Measurements from ENCODE around the gene LINGO3. TPM values are rescaled to one million over a fixed set of nuclear protein-coding genes. Genes with fewer than 3 reads are reported as not detected.
"Not testable (repeated sequence)": the region's sequence is repeated elsewhere in the genome, so short reads cannot be mapped to it uniquely, and the experiment has no call there.

LINGO3 gene
- total and polyA plus RNA-seq, 5 donors = not detected

- Histone ChIP-seq H3K27ac (ENCODE audit: low read length) (no peak overlapping the region), H3K4me1 (ENCODE audit: control insufficient read depth, insufficient read depth, low read length) (peaks cover 2% of the 10 kb centered on the region), H3K27me3 (ENCODE audit: control insufficient read depth, insufficient read depth) (no peaks in the 10 kb centered on the region), H3K9me3 (ENCODE audit: control insufficient read depth, low read length) (no peaks in the 10 kb centered on the region), H3K4me3 (ENCODE audit: low read length) (no peak overlapping the region)
- 86% methylated on average over 17 of the region's 17 CpGs for WGBS
- ATAC-seq (no peak), DNase-seq (peak in 1 of 3 donors; percentile 41)
- intact Hi-C loops (cut with DNase I) = loop anchor here in 1 of 4 donors (10.0 kb wide), 1 partner anchor 106 kb away; no protein-coding TSS in a partner anchor
Measured at GRCh38 chr19:2288338-2288817, 19.6 kb downstream of the LINGO3 start.

- Histone ChIP-seq H3K4me3 (ENCODE audit: low read length) (no peak overlapping the region), H3K9me3 (ENCODE audit: control insufficient read depth, low read length) (no peaks in the 10 kb centered on the region), H3K4me1 (ENCODE audit: control insufficient read depth, insufficient read depth, low read length) (peaks cover 2% of the 10 kb centered on the region), H3K27ac (ENCODE audit: low read length) (no peak overlapping the region), H3K27me3 (ENCODE audit: control insufficient read depth, insufficient read depth) (no peaks in the 10 kb centered on the region)
- no peak for ATAC-seq
- DNase-seq = no peak
- intact Hi-C loops (cut with DNase I) = loop anchor here in 1 of 4 donors (10.0 kb wide), 1 partner anchor 107 kb away; no protein-coding TSS in a partner anchor
- 76% methylated on average over 13 of the region's 13 CpGs for WGBS
Measured at GRCh38 chr19:2287585-2288337, 20.2 kb downstream of the LINGO3 start.

DNA sequence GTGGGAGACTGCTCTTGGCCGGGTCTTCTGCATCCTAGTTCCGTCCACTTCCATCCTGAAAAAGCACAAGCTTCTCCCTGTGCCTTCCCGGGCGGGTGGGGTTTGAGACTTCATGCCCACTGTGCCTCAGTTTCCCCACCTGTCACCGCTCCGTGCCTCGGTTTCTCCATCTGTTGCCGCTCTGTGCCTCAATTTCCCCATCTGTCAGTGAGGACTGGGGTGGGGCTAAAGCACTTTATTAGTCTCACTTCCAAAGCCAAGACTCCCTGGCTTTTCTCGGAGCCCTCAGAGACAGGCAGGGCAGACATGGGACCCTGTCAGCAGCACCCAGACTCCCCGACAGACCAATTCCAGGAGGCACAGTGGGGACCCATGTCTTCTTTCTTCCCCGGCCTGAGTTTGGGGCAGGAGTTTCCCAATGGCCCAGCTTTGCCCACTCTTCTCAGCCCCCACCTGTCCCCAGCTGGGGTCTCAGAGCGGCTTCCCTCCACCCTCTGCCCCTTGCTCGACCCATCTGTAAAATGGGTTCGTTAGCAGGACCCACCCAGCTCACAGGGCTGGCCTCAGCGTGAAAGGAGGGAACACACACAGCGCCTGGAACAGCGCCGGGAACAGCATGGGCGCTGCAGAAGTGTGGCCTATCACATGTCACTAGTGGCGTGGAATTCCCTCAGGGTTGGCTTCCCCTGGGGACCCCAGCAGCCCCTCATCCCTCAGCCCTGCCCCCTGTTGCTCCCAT, 21.4 kb downstream of the LINGO3 start:
- ATAC-seq = no peak
- Histone ChIP-seq H3K27me3 (ENCODE audit: control insufficient read depth, insufficient read depth) (no peaks in the 10 kb centered on the region), H3K27ac (ENCODE audit: low read length) (no peak overlapping the region), H3K9me3 (ENCODE audit: control insufficient read depth, low read length) (no peaks in the 10 kb centered on the region), H3K4me3 (ENCODE audit: low read length) (no peak overlapping the region), H3K4me1 (ENCODE audit: control insufficient read depth, insufficient read depth, low read length) (peaks cover 4% of the 10 kb centered on the region)
- intact Hi-C loops (cut with DNase I) = loop anchor here in 1 of 4 donors (10.0 kb wide), 1 partner anchor 108 kb away; no protein-coding TSS in a partner anchor
- peak in 1 of 3 donors; percentile 46 for DNase-seq
- WGBS = 85% methylated on average over 20 of the region's 20 CpGs

GRCh38 chr19:2283835-2284507, 24.0 kb downstream of the LINGO3 start:
- Histone ChIP-seq H3K27ac (ENCODE audit: low read length) (no peak overlapping the region), H3K4me3 (ENCODE audit: low read length) (no peak overlapping the region), H3K9me3 (ENCODE audit: control insufficient read depth, low read length) (no peaks in the 10 kb centered on the region), H3K27me3 (ENCODE audit: control insufficient read depth, insufficient read depth) (no peaks in the 10 kb centered on the region), H3K4me1 (ENCODE audit: control insufficient read depth, insufficient read depth, low read length) (peaks cover 3% of the 10 kb centered on the region)
- DNase-seq (no peak), ATAC-seq (no peak)
- WGBS = 96% methylated on average over 8 of the region's 8 CpGs
- intact Hi-C loops (cut with DNase I) = loop anchor here in 1 of 4 donors (10.0 kb wide), 1 partner anchor 111 kb away; no protein-coding TSS in a partner anchor

- intact Hi-C loops (cut with DNase I) = loop anchor here in 1 of 4 donors (10.0 kb wide), 1 partner anchor 112 kb away; no protein-coding TSS in a partner anchor
- Histone ChIP-seq H3K9me3 (ENCODE audit: control insufficient read depth, low read length) (no peaks in the 10 kb centered on the region), H3K27me3 (ENCODE audit: control insufficient read depth, insufficient read depth) (no peaks in the 10 kb centered on the region), H3K27ac (ENCODE audit: low read length) (no peak overlapping the region), H3K4me3 (ENCODE audit: low read length) (no peak overlapping the region), H3K4me1 (ENCODE audit: control insufficient read depth, insufficient read depth, low read length) (peaks cover 3% of the 10 kb centered on the region)
- 70% methylated on average over 11 of the region's 11 CpGs for WGBS
- DNase-seq (no peak), ATAC-seq (no peak)
Measured at GRCh38 chr19:2282862-2283237, 25.1 kb downstream of the LINGO3 start.

- Histone ChIP-seq H3K27ac (ENCODE audit: low read length) (no peak within 1 kb of the TSS), H3K4me3 (ENCODE audit: low read length) (peak within 1 kb of the TSS; percentile 51), H3K9me3 (ENCODE audit: control insufficient read depth, low read length) (no peaks in the 10 kb centered on the region), H3K4me1 (ENCODE audit: control insufficient read depth, insufficient read depth, low read length) (peaks cover 3% of the 10 kb centered on the region), H3K27me3 (ENCODE audit: control insufficient read depth, insufficient read depth) (no peaks in the 10 kb centered on the region)
- peak; percentile 81 to 94 (median 91) for DNase-seq
- WGBS = 7% methylated on average over 41 of the region's 41 CpGs
- peak; percentile 92 to 93 for ATAC-seq
- intact Hi-C loops (cut with DNase I) = loop anchor here in 1 of 4 donors (10.0 kb wide), 1 partner anchor 113 kb away; no protein-coding TSS in a partner anchor
Measured at GRCh38 chr19:2282062-2282861, 25.7 kb downstream of the LINGO3 start, which contains the start of gene PEAK3. TSS of gene PEAK3 (minus strand) at chr19:2282175. CDS start at chr19:2280931, 1,244 bp downstream.

GRCh38 chr19:2281265-2282061, 26.5 kb downstream of the LINGO3 start:
- not testable (repeated sequence) for H3K27ac ChIP-seq (ENCODE audit: low read length); H3K9me3 ChIP-seq (ENCODE audit: control insufficient read depth, low read length); H3K27me3 ChIP-seq (ENCODE audit: control insufficient read depth, insufficient read depth); H3K4me1 ChIP-seq (ENCODE audit: control insufficient read depth, insufficient read depth, low read length); DNase-seq; ATAC-seq
- H3K4me3 ChIP-seq (ENCODE audit: low read length) = peak overlapping the region; percentile 51
- WGBS = 22% methylated on average over 16 of the region's 16 CpGs
- intact Hi-C loops (cut with DNase I) = loop anchor here in 1 of 4 donors (10.0 kb wide), 1 partner anchor 113 kb away; no protein-coding TSS in a partner anchor

DNA sequence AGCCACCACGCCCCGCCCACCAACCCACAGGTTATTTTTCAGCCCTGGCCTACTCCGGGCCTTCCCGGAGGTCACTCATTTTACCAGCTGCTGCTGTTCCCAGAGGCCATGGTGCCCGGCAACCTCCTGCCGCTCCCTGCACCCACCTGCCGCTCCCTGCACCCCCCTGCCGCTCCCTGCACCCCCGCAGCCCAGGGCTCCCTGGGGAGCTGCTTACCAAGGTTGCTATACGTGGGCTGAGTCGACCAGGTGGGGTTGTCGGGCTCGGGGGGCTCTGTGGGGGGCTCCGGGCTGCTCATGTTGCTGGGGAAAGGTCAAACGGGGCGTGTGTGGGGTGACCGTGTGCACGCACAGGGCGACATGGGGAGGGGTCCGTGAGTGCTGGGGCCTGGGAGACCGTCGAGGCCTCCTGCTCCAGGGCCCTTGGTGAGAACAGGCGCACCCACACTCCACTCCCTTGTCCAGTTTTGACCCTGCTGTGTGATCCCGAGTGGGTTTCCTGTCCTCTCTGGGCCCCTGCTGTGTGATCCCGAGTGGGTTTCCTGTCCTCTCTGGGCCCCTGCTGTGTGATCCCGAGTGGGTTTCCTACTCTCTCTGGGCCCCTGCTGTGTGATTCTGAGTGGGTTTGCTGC, 27.2 kb downstream of the LINGO3 start:
- no peak overlapping the region for H3K27ac ChIP-seq (ENCODE audit: low read length)
- no peaks in the 10 kb centered on the region for H3K9me3 ChIP-seq (ENCODE audit: control insufficient read depth, low read length)
- WGBS = 76% methylated on average over 26 of the region's 26 CpGs
- peaks cover 3% of the 10 kb centered on the region for H3K4me1 ChIP-seq (ENCODE audit: control insufficient read depth, insufficient read depth, low read length)
- DNase-seq = peak in 1 of 3 donors; percentile 65
- H3K27me3 ChIP-seq (ENCODE audit: control insufficient read depth, insufficient read depth) = no peaks in the 10 kb centered on the region
- no peak overlapping the region for H3K4me3 ChIP-seq (ENCODE audit: low read length)
- ATAC-seq = no peak
- intact Hi-C loops (cut with DNase I) = loop anchor here in 1 of 4 donors (10.0 kb wide), 1 partner anchor 114 kb away; no protein-coding TSS in a partner anchor

DNA sequence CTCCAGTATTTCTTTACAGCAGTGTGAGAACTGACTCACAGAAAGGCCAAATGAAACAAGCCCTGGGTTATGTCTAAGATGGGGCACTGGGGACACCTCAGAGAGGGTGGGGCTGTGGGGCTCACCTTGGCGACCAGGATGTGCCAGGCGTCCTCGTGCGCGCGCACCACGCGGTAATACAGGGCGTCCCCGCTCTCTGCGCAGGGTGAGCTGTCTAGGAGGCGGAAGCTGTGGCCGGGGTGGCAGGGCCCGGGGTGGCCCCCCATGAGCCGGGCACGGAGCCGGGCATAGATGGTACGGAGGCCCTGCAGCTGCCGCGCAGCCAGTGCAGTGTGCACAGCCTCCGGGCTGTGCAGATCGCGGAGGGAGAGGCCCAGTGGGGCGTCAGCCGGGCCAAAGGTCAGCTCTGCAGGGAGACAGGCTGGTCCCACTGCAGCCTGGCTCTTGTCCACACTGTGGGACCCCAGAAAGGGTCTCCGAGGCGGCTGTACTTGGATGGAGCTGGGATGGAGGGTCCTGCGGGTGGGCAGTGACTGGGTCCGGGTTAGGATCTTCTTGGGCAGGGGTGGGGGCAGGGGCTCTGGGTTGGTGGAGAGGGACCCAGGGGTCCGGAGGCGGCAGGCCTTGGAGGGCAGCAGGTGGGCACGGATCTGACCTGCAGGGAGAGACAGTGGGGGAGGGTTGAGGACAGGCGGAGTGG, 29.3 kb downstream of the LINGO3 start:
- WGBS = 89% methylated on average over 33 of the region's 33 CpGs
- intact Hi-C loops (cut with DNase I) = no loop called here

More for the DNA sequence above, 29.3 kb downstream of the LINGO3 start:
- H3K9me3 ChIP-seq (ENCODE audit: control insufficient read depth, low read length) = no peaks in the 10 kb centered on the region
- DNase-seq (no peak), ATAC-seq (no peak)
- no peak overlapping the region for H3K27ac ChIP-seq (ENCODE audit: low read length)
- H3K4me1 ChIP-seq (ENCODE audit: control insufficient read depth, insufficient read depth, low read length) = peaks cover 5% of the 10 kb centered on the region
- no peak overlapping the region for H3K4me3 ChIP-seq (ENCODE audit: low read length)
- H3K27me3 ChIP-seq (ENCODE audit: control insufficient read depth, insufficient read depth) = no peaks in the 10 kb centered on the region

All from right cardiac atrium (tissue), 5 donors.